GM18873 (cell line): ENCODE measurements around the gene ART1.

Experiments used
- ATAC-seq: cut with Tn5 transposase; IDR thresholded peaks from one replicate; pipeline ENCODE4 v1.9.1; 2021; ENCODE audit warnings: mild to moderate bottlenecking, moderate library complexity, moderate number of reproducible peaks; ENCODE audit not compliant: unreplicated experiment, low FRiP score

The ART1 gene

DNA sequence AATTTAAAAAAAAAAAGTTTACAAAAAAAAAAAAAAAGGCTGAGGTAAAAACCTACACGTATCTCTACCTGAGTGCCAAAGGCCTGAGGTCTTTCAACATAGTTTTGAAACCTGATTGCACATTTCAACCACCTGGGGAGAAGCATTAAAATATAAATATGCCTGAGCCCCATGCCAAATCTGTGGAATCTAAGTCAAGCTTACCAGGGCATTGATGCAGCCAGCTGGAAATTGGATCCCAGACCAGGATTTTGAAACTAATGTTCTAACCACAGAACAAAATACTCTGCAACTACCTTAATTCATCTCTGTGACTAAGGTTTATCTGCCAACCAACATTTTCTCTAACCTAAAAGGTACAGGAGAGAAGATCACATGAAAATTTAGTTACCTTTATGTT is 65.0 kb downstream of the ART1 start:
- ATAC-seq = no peak

DNA sequence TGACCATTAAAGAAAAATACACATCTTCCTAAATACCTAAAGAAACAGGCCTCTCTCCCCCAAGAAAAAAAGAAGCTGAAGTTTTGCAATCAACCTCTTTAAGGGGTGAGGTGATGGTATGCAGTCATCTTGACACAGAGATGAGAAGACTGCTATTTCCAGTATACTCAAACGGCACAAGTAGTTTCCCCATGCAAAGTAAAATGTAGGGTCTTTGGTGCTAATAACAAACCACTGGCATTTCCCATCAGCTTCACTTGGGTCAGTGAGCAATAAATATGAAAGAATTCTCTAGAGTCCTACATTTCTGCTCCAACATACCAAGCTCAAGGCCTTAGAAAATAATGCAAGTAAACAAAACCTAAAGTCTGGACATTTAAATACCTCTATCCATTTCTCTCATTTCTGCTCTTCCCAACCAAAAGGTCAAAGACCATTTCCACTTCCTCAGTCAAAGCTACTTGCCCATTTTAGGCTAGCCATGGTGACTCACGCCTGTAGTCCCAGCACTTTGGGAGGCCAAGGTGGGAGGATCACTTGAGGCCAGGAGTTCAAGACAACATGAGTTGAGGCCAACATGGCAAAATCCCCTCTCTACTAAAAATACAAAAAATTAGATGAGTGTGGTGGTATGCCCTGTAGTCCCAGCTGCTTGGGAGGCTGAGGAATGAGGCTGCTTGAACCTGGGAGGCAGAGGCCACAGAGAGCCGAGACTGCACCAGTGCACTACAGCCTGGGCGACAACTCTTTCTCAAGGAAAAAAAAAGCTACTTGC is 65.7 kb downstream of the ART1 start:
- ATAC-seq = no peak

DNA sequence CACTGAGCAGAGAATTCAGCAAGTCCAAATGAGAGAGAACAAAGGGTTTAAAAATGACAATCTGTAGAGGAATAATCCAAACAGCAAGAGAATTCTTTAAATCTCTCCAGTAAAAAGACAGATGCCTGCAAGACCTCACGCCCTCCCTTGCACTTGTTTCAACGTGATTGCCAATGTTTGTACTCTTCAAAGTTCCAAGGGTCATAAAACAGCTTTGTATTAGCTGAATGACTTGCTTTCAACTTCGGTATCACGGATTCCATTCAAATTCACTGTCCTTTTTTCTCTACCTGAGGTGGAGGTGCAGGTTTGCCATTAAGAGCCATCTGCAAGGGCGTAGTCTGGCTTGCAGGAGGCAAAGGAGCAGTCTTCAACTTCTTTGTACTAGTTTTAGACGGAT is 67.3 kb downstream of the ART1 start:
- no peak for ATAC-seq
